ENCODE measurements around the gene RUFY3.
A peak's percentile ranks its signal among the peaks of the same experiment; 100 is the strongest.
"Not testable (repeated sequence)": the region's sequence is repeated elsewhere in the genome, so short reads cannot be mapped to it uniquely, and the experiment has no call there.

Gene RUFY3

GRCh38 chr4:70788733-70789132 lies 67.0 kb downstream of the RUFY3 start:
- DNase-seq, result no peak

- no peak for DNase-seq
Measured at GRCh38 chr4:70793626-70794025, 71.9 kb downstream of the RUFY3 start.

GRCh38 chr4:70801265-70801809 lies 79.6 kb downstream of the RUFY3 start:
- no peak for DNase-seq

- no peak for DNase-seq
Measured at GRCh38 chr4:70802928-70803580, 81.3 kb downstream of the RUFY3 start.

- DNase-seq, result no peak
Measured at GRCh38 chr4:70808151-70808550, 86.4 kb downstream of the RUFY3 start.

- no peak for DNase-seq
Measured at GRCh38 chr4:70815370-70815769, 93.6 kb downstream of the RUFY3 start.

GRCh38 chr4:70816894-70817293 lies 95.1 kb downstream of the RUFY3 start:
- DNase-seq, result no peak

- no peak for DNase-seq
Measured at GRCh38 chr4:70818173-70818855, 96.5 kb downstream of the RUFY3 start.

- DNase-seq, result no peak
Measured at GRCh38 chr4:70818921-70819320, 97.2 kb downstream of the RUFY3 start.

- no peak for DNase-seq
Measured at GRCh38 chr4:70829015-70829414, 107.3 kb downstream of the RUFY3 start.

- DNase-seq, result no peak
Measured at GRCh38 chr4:70829492-70829891, 107.7 kb downstream of the RUFY3 start.

GRCh38 chr4:70830054-70830453 lies 108.3 kb downstream of the RUFY3 start:
- DNase-seq, result no peak

- no peak for DNase-seq
Measured at GRCh38 chr4:70831293-70831692, 109.5 kb downstream of the RUFY3 start.

- no peak for DNase-seq
Measured at GRCh38 chr4:70833675-70834074, 111.9 kb downstream of the RUFY3 start.

- no peak for DNase-seq
Measured at GRCh38 chr4:70836081-70836480, 114.3 kb downstream of the RUFY3 start.

GRCh38 chr4:70838204-70838603 lies 116.4 kb downstream of the RUFY3 start:
- DNase-seq, result no peak

- no peak for DNase-seq
Measured at GRCh38 chr4:70838666-70839588, 117.2 kb downstream of the RUFY3 start.

GRCh38 chr4:70839589-70840093 lies 117.9 kb downstream of the RUFY3 start, which contains the start of gene GRSF1:
TSS of gene GRSF1 (minus strand) at chr4:70839890. CDS start at chr4:70839827, 63 bp downstream.
- DNase-seq, result peak; percentile 50

- DNase-seq, result not testable (repeated sequence)
Measured at GRCh38 chr4:70840137-70840536, 118.4 kb downstream of the RUFY3 start.

GRCh38 chr4:70840631-70841030 lies 118.9 kb downstream of the RUFY3 start:
- DNase-seq, result not testable (repeated sequence)

- no peak for DNase-seq
Measured at GRCh38 chr4:70841211-70841610, 119.4 kb downstream of the RUFY3 start.

- DNase-seq, result no peak
Measured at GRCh38 chr4:70841951-70842350, 120.2 kb downstream of the RUFY3 start.
